NCI-H345 (cell line): ENCODE measurements around the gene INTS6L.

Source experiments
- DNase-seq: peaks from one replicate; lab custom pipeline; 2025; lab: John Stamatoyannopoulos, UW

Gene INTS6L

GRCh38 chrX:135520553-135521404 lies at the start of gene INTS6L:
Gene INTS6L, plus strand, starts transcription at chrX:135520660. Its CDS starts 333 bp downstream, at chrX:135520993.
- peak; percentile 61 for DNase-seq

- no peak for DNase-seq
Measured at GRCh38 chrX:135476378-135476777, 44.1 kb upstream of the INTS6L start.

GRCh38 chrX:135477576-135477975 lies 42.9 kb upstream of the INTS6L start:
- DNase-seq, result peak; percentile 84

- no peak for DNase-seq
Measured at GRCh38 chrX:135480076-135480475, 40.4 kb upstream of the INTS6L start.

GRCh38 chrX:135481696-135482179 lies 38.7 kb upstream of the INTS6L start:
- DNase-seq, result peak; percentile 52

- DNase-seq, result peak; percentile 10
Measured at GRCh38 chrX:135484641-135485289, 35.7 kb upstream of the INTS6L start.

- DNase-seq, result no peak
Measured at GRCh38 chrX:135489542-135489941, 30.9 kb upstream of the INTS6L start.

GRCh38 chrX:135490979-135491514 lies 29.4 kb upstream of the INTS6L start:
- no peak for DNase-seq

GRCh38 chrX:135494453-135494852 lies 26.0 kb upstream of the INTS6L start:
- DNase-seq, result no peak

- DNase-seq, result no peak
Measured at GRCh38 chrX:135497736-135498135, 22.7 kb upstream of the INTS6L start.

GRCh38 chrX:135498236-135498635 lies 22.2 kb upstream of the INTS6L start:
- no peak for DNase-seq

- DNase-seq, result no peak
Measured at GRCh38 chrX:135505351-135505750, 15.1 kb upstream of the INTS6L start.

- DNase-seq, result no peak
Measured at GRCh38 chrX:135509885-135510284, 10.6 kb upstream of the INTS6L start.

GRCh38 chrX:135512508-135513129 lies 7.8 kb upstream of the INTS6L start:
- DNase-seq, result no peak

GRCh38 chrX:135513130-135513515 lies 7.3 kb upstream of the INTS6L start:
- DNase-seq, result no peak

GRCh38 chrX:135516376-135516775 lies 4.1 kb upstream of the INTS6L start:
- DNase-seq, result no peak

GRCh38 chrX:135518161-135518560 lies 2.3 kb upstream of the INTS6L start:
- no peak for DNase-seq

- DNase-seq, result no peak
Measured at GRCh38 chrX:135520022-135520552, 373 bp upstream of the INTS6L start.

- peak; percentile 78 for DNase-seq
Measured at GRCh38 chrX:135521405-135522131, 1.1 kb downstream of the INTS6L start.

GRCh38 chrX:135522132-135522530 lies 1.7 kb downstream of the INTS6L start:
- no peak for DNase-seq

GRCh38 chrX:135522878-135523693 lies 2.6 kb downstream of the INTS6L start:
- no peak for DNase-seq
